ENCODE data around the gene STIM2. TPM values are rescaled to one million over a fixed set of nuclear protein-coding genes. Genes with fewer than 3 reads are reported as not detected.

STIM2 gene
- total RNA-seq, 1 donor from 2014 or later, result 25.8 TPM

- Histone ChIP-seq H3K9me3 (ENCODE audit: low read depth) (no peaks in the 10 kb centered on the region), H3K36me3 (no peaks in the 10 kb centered on the region), H2AFZ (replicated peaks) (no peak overlapping the region), H3K4me2 (no peak overlapping the region), H3K27me3 (no peaks in the 10 kb centered on the region), H3K4me3 (no peak overlapping the region), H3K79me2 (ENCODE audit: low read depth) (peaks cover 27% of the 10 kb centered on the region), H4K20me1 (ENCODE audit: low read depth) (no peaks in the 10 kb centered on the region), H3K27ac (no peak overlapping the region), H3K9ac (no peak overlapping the region), H3F3A (ENCODE audit: low read depth) (peaks cover 2% of the 10 kb centered on the region), H3K4me1 (no peaks in the 10 kb centered on the region)
- Mint-ChIP-seq H3K4me3 (no peak overlapping the region), H3K9me3 (peaks cover 9% of the 10 kb centered on the region), H3K4me1 (no peaks in the 10 kb centered on the region), H3K36me3 (peaks cover 6% of the 10 kb centered on the region), H3K27ac (no peak overlapping the region), H3K27me3 (ENCODE audit: insufficient read depth, low read depth) (no peaks in the 10 kb centered on the region)
- TF ChIP-seq EZH2 (IDR thresholded peaks at IDR 0.05) (no peak), EZH2phosphoT487 (IDR thresholded peaks at IDR 0.05) (no peak), CTCF (IDR thresholded peaks at IDR 0.05) (no peak)
- no peak for DNase-seq (ENCODE audit: low spot score)
Observed at GRCh38 chr4:26953366-26953765, 92.7 kb downstream of the STIM2 start.

GRCh38 chr4:26953770-26954423, 93.3 kb downstream of the STIM2 start:
- H3K4me1 Mint-ChIP-seq, result no peaks in the 10 kb centered on the region
- DNase-seq (ENCODE audit: low spot score), result no peak
- H3F3A ChIP-seq (ENCODE audit: low read depth), result peaks cover 8% of the 10 kb centered on the region
- no peak overlapping the region for H3K27ac ChIP-seq
- H3K79me2 ChIP-seq (ENCODE audit: low read depth), result peaks cover 22% of the 10 kb centered on the region
- no peak overlapping the region for H3K9ac ChIP-seq
- H3K4me3 Mint-ChIP-seq, result no peak overlapping the region
- H3K27me3 Mint-ChIP-seq (ENCODE audit: insufficient read depth, low read depth), result no peaks in the 10 kb centered on the region
- H2AFZ ChIP-seq (replicated peaks), result no peak overlapping the region
- no peaks in the 10 kb centered on the region for H3K36me3 ChIP-seq
- peaks cover 6% of the 10 kb centered on the region for H3K36me3 Mint-ChIP-seq
- H4K20me1 ChIP-seq (ENCODE audit: low read depth), result peaks cover 1% of the 10 kb centered on the region
- peaks cover 9% of the 10 kb centered on the region for H3K9me3 Mint-ChIP-seq
- TF ChIP-seq CTCF (IDR thresholded peaks at IDR 0.05) (no peak), EZH2phosphoT487 (IDR thresholded peaks at IDR 0.05) (no peak), EZH2 (IDR thresholded peaks at IDR 0.05) (no peak)
- H3K4me3 ChIP-seq, result no peak overlapping the region
- no peak overlapping the region for H3K4me2 ChIP-seq
- H3K27me3 ChIP-seq, result no peaks in the 10 kb centered on the region
- H3K9me3 ChIP-seq (ENCODE audit: low read depth), result no peaks in the 10 kb centered on the region
- H3K27ac Mint-ChIP-seq, result no peak overlapping the region
- no peaks in the 10 kb centered on the region for H3K4me1 ChIP-seq

- TF ChIP-seq CTCF (IDR thresholded peaks at IDR 0.05) (no peak), EZH2phosphoT487 (IDR thresholded peaks at IDR 0.05) (no peak), EZH2 (IDR thresholded peaks at IDR 0.05) (no peak)
- Mint-ChIP-seq H3K4me1 (no peaks in the 10 kb centered on the region), H3K9me3 (peaks cover 7% of the 10 kb centered on the region), H3K27ac (no peak overlapping the region), H3K27me3 (ENCODE audit: insufficient read depth, low read depth) (no peaks in the 10 kb centered on the region), H3K4me3 (no peak overlapping the region), H3K36me3 (peaks cover 6% of the 10 kb centered on the region)
- no peak overlapping the region for H3K4me2 ChIP-seq
- H3K27ac ChIP-seq, result no peak overlapping the region
- peaks cover 19% of the 10 kb centered on the region for H3K79me2 ChIP-seq (ENCODE audit: low read depth)
- peaks cover 17% of the 10 kb centered on the region for H3F3A ChIP-seq (ENCODE audit: low read depth)
- no peak overlapping the region for H3K9ac ChIP-seq
- DNase-seq (ENCODE audit: low spot score), result no peak
- peaks cover 11% of the 10 kb centered on the region for H3K4me1 ChIP-seq
- peaks cover 13% of the 10 kb centered on the region for H4K20me1 ChIP-seq (ENCODE audit: low read depth)
- H2AFZ ChIP-seq (replicated peaks), result no peak overlapping the region
- no peaks in the 10 kb centered on the region for H3K9me3 ChIP-seq (ENCODE audit: low read depth)
- H3K27me3 ChIP-seq, result no peaks in the 10 kb centered on the region
- H3K36me3 ChIP-seq, result no peaks in the 10 kb centered on the region
- no peak overlapping the region for H3K4me3 ChIP-seq
Observed at GRCh38 chr4:26955241-26955640, 94.6 kb downstream of the STIM2 start.

All from neural progenitor cell (in vitro differentiated cells).